Activated CD8-positive, alpha-beta memory T cell treated with anti-CD3 and anti-CD28 coated beads, Interleukin-2, amount 50 U/mL, for 48 hours (primary cell): ENCODE measurements around the gene PRRT1.
"Not testable (repeated sequence)": the region's sequence is repeated elsewhere in the genome, so short reads cannot be mapped to it uniquely, and the experiment has no call there.

Source experiments
- DNase-seq: peaks from one replicate; pipeline ENCODE4 v3.0.0-alpha.2; 2020

Gene PRRT1

DNA sequence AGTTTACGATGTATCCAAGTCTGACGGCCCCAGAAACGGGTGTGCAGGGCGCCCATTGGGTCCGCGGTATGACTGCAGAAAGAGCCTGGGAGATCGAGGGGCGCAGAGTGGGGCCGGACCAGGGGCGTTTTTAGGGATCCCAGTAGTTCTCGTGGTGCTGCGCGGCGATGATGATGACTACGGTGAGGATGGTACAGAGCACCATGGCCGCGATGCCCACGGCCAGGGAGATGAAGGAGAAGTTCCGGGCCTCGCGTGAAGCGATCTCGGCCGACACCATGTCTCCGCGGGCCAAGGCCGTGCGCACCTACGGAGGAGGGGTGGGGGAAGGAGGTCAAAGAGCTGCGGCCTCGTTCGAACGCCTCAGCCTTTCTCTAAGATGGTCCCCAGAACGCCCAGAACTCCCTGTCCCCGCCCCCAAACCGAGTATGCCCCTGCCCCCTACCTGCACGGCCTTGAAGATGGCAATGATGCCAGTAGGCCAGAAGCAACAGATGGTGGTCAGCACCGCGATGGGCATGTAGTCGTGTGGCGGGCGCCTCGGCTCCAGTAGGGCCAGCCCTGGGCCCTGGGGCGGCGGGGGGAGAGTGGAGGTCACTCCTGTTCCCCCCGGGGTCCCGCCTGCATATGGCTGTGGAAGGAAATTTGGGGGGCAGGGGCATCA lies 2.5 kb downstream of the PRRT1 start:
- no peak for DNase-seq

DNA sequence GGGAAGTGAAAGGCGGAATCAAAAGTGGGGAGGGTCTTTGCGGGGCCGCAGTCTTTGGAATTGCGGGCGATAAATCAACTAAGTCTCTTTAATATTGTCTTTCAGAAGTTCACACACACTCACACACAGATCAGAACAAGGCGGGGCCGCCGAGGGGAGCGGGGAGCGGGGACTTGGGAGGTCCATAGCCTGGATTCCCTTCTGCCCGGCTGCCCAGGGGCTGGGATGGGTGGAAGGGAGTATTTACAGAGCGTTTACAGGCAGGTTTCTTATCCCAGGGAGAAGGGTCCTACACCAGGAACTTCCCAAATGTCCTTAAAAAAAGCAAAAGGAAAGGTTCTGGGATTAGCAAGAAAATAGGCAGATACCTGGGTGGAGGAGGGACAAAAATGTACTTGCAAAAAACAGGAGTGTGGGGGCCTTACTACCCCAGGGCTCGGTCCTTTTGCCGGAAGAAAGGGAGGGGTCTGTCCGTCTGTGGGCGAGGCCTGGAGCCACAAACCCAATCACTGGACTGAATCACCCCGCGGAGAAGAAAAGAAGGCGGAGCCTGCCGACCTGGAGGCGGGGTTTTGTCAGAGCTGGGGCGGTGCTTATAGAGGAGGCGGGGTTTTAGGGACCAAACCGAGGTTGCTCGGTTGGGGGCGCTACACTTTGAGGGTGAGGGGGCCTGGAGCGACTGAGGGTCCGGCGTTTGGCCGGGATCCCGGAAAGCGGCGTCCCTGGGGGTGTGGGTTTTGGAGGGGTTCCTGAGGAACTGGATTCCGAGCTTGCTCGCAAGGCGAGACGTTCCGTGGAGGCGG lies 3.2 kb downstream of the PRRT1 start:
- peak; percentile 85 for DNase-seq

DNA sequence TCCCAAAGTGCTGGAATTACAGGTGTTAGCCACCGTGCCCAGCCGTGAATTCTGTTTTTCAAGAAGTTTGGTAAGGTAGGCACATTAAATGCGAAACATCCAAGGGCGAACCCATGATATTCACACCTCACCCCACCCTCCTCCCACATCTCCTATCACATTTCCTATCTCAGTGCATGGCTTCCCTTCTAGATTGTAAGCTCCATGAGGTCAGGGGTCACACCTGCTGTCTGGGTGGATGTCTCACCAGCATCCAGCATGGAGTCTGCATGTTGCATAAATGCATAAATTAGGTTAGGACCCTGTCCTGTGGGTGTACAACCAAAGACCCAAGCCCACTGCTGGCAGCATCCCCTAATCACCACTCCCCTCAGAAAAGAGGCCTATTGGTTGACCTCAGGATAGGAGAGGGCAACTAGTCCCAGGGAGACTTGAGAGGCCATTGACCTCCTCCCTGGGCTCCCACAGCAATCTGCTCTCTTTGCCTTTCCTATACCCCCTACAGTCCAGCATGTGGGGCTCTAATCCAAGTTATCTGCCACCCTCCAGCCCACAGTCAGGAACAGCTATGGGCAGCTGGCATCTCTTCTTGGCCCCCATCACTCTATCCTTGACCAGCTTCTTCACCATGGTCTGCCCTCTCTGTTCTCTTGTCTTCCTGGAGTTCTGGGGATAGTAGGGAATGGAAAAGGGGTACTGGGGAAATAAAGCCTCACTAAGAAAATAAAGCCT lies 4.2 kb downstream of the PRRT1 start:
- DNase-seq = no peak

DNA sequence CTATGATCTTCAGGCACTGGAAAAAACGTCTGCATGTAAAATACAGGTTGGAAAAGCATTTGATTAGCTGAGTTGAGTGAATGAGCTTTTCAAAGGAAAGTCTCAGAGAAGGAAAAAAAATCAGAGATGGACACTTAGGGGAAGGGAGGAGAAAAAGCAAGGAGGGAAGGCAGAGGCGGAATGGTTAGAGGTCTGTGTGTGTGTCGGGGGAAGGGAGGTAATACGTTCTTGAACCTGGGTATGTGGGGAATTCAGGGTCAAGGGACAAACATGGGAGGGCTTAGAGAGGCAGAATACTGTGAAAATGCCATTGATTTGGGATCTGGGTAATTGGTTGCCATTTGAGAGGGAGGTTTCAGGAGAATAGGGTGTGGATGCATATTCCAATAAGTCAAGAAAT lies 5.1 kb downstream of the PRRT1 start:
- DNase-seq = no peak

DNA sequence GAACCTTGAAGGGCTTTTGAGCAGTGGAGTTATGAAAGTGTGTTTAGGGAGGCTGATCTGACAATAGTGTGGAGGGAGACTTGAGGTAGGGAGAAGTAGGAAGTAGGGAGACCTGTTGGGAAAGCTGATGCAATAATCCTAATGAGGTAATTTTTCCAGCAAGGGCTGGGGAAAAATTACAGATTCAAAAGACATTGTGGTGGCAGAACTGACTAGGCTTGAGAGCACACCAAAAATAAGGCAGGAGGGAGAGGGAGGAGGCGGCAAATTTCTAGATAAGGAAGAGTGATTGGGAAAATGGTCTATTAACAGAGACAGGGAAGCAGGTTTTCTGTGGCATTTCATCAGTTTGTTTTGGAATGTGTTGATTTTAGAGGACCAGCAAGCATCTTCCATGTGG lies 5.5 kb downstream of the PRRT1 start:
- no peak for DNase-seq

DNA sequence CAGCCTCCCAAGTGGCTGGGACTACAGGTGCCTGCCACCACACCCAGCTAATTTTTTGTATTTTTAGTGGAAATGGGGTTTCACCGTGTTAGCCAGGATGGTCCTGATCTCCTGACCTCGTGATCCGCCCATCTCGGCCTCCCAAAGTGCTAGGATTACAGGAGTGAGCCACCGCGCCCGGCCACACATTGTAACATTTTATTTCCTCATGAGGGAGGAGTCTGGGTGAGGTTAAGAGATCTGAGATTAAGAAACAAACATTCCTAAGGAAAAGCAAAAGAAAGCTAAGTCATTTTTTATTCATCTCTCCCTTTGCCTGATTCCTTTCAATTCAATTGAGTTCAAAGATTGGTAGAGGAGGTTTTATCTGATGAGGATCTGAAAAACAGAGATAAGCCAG lies 7.5 kb downstream of the PRRT1 start:
- DNase-seq = not testable (repeated sequence)

DNA sequence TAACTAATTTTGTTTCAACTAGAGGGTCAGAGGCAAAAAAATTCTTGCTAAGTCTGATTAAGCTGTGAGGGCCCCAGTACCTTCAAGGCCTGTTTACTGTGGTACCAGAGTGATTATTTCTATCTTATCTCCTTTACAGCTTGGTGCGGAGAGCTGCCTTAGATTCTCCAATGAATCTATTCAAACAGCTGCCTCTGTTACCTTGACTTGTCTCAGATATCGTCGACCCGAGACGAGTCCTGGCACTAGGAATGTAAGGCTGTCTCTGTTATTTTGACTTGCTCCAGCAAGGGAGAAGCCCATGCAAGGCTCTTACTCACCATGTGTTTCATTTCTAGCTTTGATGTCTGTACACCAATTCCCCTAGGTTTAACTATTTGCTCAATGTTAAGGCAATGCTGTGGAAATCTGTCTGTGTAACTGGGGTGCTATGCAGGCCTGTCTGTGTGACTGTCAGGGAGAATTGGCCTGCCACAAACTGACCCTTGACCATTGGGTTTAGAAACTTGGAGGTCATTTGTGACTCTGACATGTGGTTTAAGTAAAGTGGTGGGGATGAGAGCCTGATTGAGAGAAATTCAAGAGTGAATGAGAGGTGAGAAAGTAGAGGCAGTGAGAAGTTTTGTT lies 11.2 kb downstream of the PRRT1 start:
- DNase-seq = no peak

DNA sequence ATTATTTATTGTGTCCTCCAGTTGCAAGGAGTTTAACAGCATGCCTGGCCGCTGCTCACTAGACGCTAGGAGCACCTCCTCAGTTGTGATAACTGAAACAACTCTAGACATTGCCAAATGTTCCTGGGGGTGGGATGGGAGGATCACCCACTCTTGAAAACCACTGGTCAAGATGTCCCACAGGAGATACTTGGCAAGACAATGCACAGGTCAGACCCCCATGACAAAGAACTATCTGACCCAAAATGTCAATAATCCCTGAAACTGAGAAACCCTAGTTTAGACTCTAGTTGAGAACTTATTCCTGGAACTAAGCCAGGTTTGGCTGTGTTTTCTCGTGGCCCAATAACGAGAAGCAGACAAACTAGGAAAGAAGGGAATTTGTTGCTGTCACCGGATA lies 12.1 kb downstream of the PRRT1 start:
- no peak for DNase-seq

DNA sequence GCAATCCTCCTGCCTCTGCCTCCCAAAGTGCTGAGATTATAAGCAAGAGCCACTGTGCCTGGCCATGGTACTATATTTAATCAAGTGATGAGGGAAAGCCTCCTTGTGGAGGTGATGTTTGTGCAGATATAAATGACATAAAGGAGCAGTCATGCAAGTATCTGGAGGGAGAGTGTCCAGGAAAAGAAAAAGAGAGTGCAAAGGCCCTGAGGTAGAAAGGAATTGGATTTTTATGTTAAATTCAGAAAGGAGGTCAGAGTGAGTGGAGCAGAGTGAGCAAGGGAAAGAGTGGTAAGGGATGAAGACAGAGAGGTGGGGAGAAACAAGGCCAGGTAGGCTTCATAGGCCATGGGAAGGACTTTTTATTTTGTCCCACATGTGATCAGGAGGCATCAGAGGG lies 14.3 kb downstream of the PRRT1 start:
- DNase-seq = no peak

DNA sequence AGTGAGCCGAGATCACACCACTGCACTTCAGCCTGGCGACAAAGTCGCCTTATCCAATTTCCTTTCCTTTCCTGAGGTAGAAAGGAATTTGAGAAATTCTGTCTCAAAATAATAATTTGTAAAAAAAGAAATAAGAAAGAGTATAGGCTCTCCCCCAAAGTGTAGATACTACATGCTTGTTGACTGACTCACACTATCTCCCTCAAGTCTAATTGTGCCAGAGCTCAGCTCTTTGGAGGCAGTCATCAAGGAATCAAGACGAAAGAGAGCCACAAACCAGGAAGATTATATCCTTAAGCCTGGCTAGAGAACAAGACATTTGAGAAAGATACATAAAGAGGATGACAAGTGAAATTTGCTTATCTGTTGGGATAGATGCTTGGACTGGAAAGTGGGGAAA lies 18.0 kb downstream of the PRRT1 start:
- DNase-seq = no peak

DNA sequence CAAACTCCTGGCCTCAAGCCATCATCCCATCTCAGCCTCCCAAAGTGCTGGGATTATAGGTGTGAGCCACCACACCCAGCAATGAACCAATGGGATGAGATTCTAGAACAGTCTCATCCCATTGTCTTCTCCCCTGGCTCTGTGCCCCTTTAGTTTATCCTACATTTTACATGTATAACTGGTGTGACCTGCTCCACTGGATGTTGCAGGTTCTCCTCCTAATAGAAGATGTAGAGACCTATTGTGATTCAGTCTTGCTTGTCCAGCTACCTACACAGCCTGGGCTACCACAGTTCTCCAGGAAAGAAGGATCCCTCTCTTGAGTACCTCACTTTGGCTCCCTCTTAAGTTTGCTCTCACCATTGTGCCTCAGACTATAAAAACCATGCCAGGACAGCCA lies 19.6 kb downstream of the PRRT1 start:
- no peak for DNase-seq

DNA sequence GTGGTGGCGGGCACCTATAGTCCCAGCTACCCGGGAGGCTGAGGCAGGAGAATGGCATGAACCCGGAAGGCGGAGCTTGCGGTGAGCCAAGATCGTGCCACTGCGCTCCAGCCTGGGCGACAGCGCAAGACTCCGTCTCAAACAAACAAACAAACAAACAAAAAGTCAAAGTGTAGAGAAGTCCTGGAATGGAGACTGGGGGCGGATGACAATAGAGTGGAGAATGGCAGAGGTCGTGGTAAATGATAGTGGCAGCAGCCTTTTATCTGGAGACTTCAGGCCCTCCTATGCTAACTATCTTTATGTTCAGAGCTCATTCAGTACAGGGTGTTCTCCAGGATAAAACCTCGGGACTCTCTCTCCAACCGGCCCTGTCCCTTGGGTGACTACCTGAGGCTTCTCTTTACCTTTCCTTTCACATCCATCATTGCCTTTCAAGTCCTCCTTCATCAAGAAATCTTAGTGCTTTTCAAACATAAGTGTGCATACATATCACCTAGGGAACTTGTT lies 20.2 kb downstream of the PRRT1 start:
- DNase-seq = no peak

DNA sequence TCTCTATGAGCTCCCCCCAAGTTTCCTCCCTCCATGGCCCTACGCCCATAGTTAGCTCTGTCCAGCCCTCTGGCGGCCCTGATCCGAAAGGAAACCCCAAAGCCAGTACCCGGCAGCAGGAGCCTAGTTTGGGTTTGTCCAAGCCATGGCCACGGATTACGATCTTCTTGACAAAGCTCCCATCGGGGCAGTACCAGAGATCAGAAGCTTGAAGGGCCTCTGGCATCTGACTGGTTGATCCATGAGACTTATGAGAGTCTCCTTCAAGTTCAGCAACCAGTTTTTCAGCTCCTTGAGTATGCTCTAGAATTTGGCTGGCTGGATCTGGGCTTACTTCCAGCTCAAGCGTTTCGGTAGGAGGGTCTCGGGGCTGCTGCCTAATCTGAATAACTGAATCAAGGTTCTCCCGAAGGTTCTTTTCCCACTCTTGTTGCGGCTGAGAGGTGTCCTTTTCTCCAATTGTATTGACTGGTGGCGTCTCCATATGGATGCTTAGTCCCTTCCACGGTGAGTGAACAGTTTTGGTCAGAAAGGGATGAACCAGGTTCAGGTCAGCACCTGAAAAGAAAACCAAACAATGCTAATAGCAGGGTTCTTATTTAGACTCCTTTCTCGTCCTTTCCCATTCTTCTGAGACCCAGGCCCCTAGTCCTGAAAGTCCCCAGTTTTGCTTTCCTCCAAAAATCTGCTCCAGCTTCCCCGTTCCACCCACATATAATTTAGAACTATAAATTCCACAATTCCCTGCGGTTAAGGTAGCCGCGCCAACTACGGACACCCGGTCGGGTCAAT lies 22.2 kb downstream of the PRRT1 start:
- DNase-seq = no peak

DNA sequence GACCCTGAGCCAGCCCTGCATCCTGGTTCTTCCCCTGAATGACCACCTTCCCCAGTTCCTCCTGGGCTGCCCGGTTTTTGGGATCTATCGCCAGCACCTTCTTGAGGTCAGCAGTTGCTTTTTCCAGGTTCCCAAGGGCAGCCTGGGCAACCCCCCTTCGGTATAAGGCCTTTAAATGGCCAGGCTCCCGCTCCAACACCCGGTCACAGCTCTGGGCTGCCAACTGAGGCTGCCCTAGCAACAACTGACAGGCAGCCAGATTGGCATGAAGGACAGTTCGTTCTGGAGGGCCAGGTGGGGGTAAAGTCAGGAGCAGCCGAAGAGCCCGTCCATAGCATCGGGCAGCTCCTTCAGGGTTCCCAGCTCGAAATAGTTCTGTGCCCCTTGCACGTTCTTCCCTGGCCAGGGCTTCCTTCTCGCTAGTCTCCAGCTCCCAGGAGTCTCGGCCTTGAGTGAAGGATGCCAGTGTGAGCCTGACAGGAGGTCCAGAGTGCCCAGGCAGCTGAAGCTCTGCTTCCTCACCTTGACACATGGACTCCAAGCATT lies 22.9 kb downstream of the PRRT1 start:
- DNase-seq = no peak

DNA sequence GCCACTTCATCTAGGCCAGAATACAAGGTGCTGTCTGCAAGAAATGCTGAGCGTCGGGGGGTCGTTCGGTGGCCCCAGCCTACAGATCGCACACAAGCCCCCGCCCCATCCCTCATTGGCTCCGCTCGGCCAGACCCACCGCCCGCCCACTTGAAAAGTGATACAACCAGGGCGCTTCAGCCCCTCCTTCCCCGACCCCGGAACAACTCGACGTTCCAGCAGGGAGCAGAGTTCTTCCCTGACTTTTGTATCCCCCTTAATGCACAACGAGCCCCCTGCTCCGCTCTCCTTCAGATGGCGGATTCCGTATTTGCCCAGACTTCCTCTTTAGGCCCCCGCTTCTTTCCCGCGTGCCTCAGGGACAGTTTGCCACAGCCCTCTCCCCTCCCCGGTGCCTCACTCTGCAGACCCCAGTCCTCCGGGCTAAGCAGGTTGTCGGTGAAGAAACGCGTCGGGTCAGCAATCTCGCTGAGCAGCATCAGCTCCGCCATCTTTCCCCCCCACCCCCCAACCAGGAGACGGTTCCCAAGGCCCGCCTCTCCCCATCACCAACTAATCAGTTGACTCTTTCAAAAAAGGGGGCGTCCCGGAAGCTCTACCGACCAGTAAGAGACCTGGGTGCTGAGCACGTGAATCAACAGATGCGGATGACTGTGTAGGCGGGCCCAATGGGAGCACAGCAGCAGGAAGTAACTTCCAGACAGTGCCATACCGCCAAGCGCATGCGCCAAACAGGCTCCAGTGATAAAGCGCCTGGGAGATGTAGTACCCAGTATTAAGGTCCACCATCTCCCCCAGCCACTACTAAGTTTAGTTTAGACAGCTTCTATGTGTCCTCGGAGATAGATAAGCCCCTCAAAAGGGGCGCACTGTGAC lies 23.8 kb downstream of the PRRT1 start, which contains the start of gene ATF6B:
TSS of gene ATF6B (minus strand) at position 530 of the 876 bp plus-strand sequence. CDS start at position 491, 39 bp downstream.
- peak; percentile 94 for DNase-seq

DNA sequence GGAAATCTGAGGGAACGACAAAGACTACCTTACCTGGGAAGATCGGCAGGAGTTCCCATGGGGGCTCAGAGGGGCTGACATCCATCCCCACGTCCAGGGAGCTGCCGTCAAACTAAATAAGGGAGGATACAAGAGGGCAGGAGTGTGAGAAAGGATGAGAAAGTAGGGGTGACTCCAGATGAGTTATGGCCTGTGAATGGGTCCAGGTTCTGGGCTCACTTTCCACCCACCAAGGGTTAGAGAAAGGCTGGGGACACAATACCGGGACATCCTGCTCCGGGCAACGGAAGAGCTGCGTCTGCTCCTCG lies 24.4 kb downstream of the PRRT1 start:
- no peak for DNase-seq

DNA sequence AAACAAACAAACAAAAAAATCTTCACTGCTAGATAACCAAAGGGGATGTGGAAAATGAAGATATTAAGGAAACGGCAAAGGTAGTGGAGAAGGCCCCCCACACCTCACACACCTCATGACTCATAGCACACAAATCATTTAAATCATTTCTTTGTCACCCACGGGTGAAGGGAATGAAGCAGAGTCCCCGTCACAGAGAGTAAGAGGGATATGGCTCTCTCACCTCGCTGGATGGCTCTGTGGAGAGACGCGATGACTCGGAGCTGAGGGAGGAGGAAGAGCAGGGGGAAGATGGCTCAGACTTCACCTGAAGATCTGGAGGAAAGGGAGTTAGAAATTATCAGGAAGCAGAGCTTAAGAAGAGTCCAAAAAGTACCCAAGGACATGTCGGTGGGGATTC lies 24.9 kb downstream of the PRRT1 start:
- DNase-seq = no peak

DNA sequence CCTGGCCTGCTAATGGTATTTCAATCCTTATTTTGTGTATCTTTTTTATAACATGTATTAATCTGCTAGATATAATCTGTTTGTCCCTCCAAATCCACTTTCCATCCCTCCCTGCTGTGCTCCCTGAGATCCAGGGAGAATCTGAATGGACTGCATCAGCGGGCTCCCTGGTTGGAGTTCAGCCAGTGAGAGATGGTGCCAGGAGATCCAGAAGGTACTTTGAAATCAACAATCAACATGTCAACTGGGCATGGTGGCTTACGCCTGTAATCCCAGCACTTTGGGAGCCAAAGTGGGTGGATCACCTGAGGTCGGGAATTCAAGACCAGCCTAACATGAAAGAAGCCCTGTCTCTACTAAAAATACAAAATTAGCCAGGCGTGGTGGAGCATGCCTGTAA lies 28.1 kb downstream of the PRRT1 start:
- DNase-seq = no peak

DNA sequence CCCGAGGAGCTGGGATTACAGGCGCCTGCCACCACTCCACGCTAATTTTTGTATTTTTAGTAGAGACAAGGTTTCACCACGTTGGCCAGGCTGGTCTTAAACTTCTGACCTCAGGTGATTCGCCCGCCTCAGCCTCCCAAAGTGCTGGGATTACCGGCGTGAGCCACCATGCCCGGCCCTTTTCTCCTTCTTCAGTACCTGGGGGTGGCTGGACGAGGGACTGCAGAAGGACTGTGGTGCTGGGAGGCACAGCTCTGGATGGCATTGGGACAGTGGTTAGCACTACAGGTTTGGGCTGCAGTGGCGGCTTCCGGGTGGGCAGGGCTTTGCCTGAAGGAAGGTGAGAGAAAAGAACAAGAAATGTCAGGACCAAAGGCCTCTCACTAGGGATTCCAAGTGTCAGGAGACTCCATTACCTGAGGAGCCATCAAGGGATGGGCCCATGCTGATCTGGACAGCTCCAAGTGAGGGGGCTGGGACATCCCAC lies 31.1 kb downstream of the PRRT1 start:
- no peak for DNase-seq

DNA sequence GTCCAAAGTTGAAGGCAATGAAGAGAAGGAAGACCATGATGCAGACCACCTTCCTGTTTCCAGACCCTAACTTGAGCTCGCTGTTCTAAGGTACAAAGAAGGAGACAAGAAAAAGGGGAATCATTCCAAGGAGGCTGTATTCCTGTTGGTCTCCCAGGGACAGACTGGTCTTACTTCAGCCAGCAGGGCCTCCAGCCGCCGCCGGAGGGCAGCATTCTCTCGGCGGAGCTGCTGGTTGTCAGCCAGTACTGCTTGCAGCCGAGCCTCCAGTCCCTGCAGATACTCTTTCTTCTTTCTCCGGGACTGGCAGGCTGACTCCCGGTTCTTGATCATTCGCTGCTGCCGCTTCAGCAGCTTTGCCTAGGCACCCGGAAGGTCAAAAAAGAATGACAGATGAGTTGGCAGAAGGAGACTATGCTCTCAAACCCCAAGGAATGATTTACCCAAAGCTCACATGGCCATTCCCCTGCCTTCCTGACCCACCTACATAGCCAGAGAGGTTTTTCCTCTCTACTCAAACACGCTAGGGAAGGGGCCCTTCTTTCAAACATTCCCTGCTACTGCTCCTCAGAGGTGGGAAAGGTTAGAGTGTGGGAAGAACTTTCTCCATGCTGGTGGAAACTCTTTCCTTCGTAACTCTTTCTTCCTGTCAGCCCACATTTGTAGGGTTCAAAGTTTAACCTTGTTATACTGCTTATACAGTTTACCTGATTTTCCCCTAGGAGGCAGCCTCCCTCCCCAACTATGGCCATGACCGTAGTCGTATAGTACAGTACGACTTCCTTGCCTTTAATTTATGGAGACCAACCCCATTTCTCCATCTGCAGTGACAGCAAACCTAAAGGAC lies 32.7 kb downstream of the PRRT1 start:
- peak; percentile 84 for DNase-seq
